ENCODE measurements around the gene ENG. TPM values are rescaled to one million over a fixed set of nuclear protein-coding genes. Genes with fewer than 3 reads are reported as not detected.

ENG gene
- total RNA-seq, result 100 to 1,000 TPM; 150 to 334 (median 247) TPM
- polyA plus RNA-seq, result 10 to 100 TPM; 29.2 to 63.1 (median 47.8) TPM
- long read RNA-seq, donor 1, transcript ENG-202 (15 exons, 3,048 nt), result major isoform, 30 of 123 reads
- long read RNA-seq, donor 1, partial matches to known transcripts, result 89 of 123 reads
- long read RNA-seq, donor 1, other reads (novel, unspliced or antisense), result 0 of 123 reads
- long read RNA-seq, donor 2, transcript ENG-202 (15 exons, 3,048 nt), result major isoform, 37 of 66 reads
- long read RNA-seq, donor 2, partial matches to known transcripts, result 28 of 66 reads
- long read RNA-seq, donor 2, other reads (novel, unspliced or antisense), result 0 of 66 reads

GRCh38 chr9:127854184-127854806 lies at the start of gene ENG:
Gene ENG (minus strand): TSS chr9:127854658. CDS start chr9:127854355, 303 bp downstream.
- peaks cover 44 to 100% (median 85%) of the 10 kb centered on the region in 6 donors for H3K4me1 ChIP-seq
- H3K27ac ChIP-seq, result peak within 1 kb of the TSS; percentile 58 to 91 (median 86)
- peaks cover 0 to 14% (median 8%) of the 10 kb centered on the region in 8 donors for H3K9me3 ChIP-seq
- H3K27me3 ChIP-seq (replicated peaks in 1 of 7), result no peaks in the 10 kb centered on the region
- DNase-seq, result peak; percentile 89
- peak within 1 kb of the TSS; percentile 55 to 89 (median 81) for H3K4me3 ChIP-seq
- intact Hi-C loops (cut with DNase I; ENCODE audit: low total_unique reads), result no loop called here
- H3K36me3 ChIP-seq, result peaks cover 0 to 21% (median 0%) of the 10 kb centered on the region in 6 donors
- TF ChIP-seq POLR2A (IDR thresholded peaks at IDR 0.05) (peak in 1 of 3 donors; percentile 46), CTCF (IDR thresholded peaks at IDR 0.05 in 8 of 11, conservative IDR thresholded peaks at IDR 0.05 in 3 of 11) (peak in 2 of 11 experiments; percentile 5 to 15), POLR2AphosphoS5 (IDR thresholded peaks at IDR 0.05) (peak; percentile 72 to 90 (median 89))
- WGBS, 5 donors, result 4 to 8% (median 6%) methylated on average over 30 to 37 of the region's 37 CpGs

GRCh38 chr9:127903557-127904475 lies 49.4 kb upstream of the ENG start:
- TF ChIP-seq POLR2AphosphoS5 (IDR thresholded peaks at IDR 0.05), result peak; percentile 90 to 92 (median 92)
- TF ChIP-seq CTCF (IDR thresholded peaks at IDR 0.05 in 8 of 11, conservative IDR thresholded peaks at IDR 0.05 in 3 of 11), result no peak
- H3K27me3 ChIP-seq (replicated peaks in 1 of 7), result no peaks in the 10 kb centered on the region
- peaks cover 70 to 93% (median 84%) of the 10 kb centered on the region in 6 donors for H3K4me1 ChIP-seq
- peaks cover 0 to 17% (median 12%) of the 10 kb centered on the region in 6 donors for H3K36me3 ChIP-seq
- intact Hi-C loops (cut with DNase I; ENCODE audit: low total_unique reads), result no loop called here
- WGBS, 5 donors, result 15 to 21% (median 18%) methylated on average over 14 to 17 of the region's 17 CpGs
- peak overlapping the region in 6 of 8 donors; percentile 12 to 65 (median 30) for H3K4me3 ChIP-seq
- DNase-seq, result peak; percentile 95
- H3K9me3 ChIP-seq, result no peaks in the 10 kb centered on the region
- peak overlapping the region; percentile 78 to 94 (median 91) for H3K27ac ChIP-seq

GRCh38 chr9:127899128-127899943 lies 44.9 kb upstream of the ENG start, which contains the start of gene ST6GALNAC6:
Gene ST6GALNAC6 (minus strand): TSS chr9:127899603. CDS start chr9:127897981, 1,622 bp downstream.
- intact Hi-C loops (cut with DNase I; ENCODE audit: low total_unique reads), result no loop called here
- Histone ChIP-seq H3K27me3 (replicated peaks in 1 of 7) (no peaks in the 10 kb centered on the region), H3K9me3 (peaks cover 0 to 17% (median 7%) of the 10 kb centered on the region in 8 donors), H3K27ac (peak within 1 kb of the TSS; percentile 66 to 92 (median 90)), H3K36me3 (peaks cover 1 to 27% (median 20%) of the 10 kb centered on the region in 6 donors), H3K4me3 (peak within 1 kb of the TSS; percentile 57 to 94 (median 78)), H3K4me1 (peaks cover 49 to 92% (median 81%) of the 10 kb centered on the region in 6 donors)
- WGBS, 5 donors, result 0 to 2% (median 0%) methylated on average over 7 to 88 of the region's 89 CpGs
- TF ChIP-seq POLR2A (IDR thresholded peaks at IDR 0.05), result no peak
- TF ChIP-seq CTCF (IDR thresholded peaks at IDR 0.05 in 8 of 11, conservative IDR thresholded peaks at IDR 0.05 in 3 of 11), result peak in 1 of 11 experiments; percentile 4
- peak; percentile 41 to 67 (median 54) for TF ChIP-seq POLR2AphosphoS5 (IDR thresholded peaks at IDR 0.05)
- DNase-seq, result peak; percentile 94
